ENCODE data around the gene VRTN.
"Not testable (repeated sequence)": the region's sequence is repeated elsewhere in the genome, so short reads cannot be mapped to it uniquely, and the experiment has no call there.

VRTN gene, protein sequence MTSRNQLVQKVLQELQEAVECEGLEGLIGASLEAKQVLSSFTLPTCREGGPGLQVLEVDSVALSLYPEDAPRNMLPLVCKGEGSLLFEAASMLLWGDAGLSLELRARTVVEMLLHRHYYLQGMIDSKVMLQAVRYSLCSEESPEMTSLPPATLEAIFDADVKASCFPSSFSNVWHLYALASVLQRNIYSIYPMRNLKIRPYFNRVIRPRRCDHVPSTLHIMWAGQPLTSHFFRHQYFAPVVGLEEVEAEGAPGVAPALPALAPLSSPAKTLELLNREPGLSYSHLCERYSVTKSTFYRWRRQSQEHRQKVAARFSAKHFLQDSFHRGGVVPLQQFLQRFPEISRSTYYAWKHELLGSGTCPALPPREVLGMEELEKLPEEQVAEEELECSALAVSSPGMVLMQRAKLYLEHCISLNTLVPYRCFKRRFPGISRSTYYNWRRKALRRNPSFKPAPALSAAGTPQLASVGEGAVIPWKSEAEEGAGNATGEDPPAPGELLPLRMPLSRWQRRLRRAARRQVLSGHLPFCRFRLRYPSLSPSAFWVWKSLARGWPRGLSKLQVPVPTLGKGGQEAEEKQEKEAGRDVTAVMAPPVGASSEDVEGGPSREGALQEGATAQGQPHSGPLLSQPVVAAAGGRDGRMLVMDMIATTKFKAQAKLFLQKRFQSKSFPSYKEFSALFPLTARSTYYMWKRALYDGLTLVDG

DNA sequence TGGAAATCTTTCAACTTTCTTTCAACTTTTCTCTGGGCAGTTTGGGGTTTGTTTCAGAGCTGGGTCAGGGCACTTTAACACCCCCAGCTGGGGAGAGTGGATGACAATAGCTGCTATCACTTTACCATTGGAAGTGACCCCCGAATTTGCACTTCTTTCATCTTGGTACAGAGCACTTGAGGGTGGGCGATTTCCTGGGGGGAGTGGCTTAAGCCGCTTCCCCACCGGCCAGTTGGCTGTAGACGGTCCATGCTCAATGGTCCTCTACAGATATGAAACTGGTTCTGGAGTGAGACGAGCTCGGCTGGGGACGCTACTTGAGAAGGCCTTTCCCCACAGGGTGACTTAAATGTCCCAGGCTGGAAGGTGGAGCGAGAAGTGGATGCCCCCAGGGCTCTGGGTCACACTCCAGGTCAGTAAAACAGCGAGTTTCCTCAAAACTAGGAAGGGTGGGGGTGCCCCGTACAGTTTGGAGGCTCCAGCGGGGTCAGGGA, at the start of gene VRTN:
VRTN (plus strand) TSS at position 231 of the 494 bp plus-strand sequence. CDS start 8,313 bp downstream, outside the sequence.
- DNase-seq (ENCODE audit: low read depth), result no peak

DNA sequence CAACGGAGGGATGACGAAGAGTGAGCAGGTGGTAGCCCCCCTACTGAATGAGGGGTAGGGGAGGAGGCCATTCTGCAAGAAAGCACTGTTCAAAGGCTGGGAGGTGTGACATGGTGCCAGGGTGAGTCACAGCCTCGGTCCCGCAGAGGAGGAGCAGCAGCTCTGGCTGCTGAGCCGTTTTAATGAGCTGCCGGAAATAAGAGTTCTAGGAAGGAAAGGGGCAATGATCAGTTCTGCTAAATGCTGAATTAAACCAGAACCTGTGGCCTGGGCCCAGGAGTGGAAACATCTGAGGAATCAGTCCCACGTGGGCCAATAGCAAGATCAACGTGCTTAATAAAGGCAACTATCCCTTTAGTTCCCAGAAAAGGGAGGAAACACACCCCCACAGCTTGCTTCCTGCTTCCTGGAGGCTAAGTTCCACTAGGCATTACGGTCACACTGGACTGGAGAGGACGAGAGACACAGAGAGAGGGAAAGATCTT, 49.2 kb upstream of the VRTN start:
- no peak for DNase-seq (ENCODE audit: low read depth)

DNA sequence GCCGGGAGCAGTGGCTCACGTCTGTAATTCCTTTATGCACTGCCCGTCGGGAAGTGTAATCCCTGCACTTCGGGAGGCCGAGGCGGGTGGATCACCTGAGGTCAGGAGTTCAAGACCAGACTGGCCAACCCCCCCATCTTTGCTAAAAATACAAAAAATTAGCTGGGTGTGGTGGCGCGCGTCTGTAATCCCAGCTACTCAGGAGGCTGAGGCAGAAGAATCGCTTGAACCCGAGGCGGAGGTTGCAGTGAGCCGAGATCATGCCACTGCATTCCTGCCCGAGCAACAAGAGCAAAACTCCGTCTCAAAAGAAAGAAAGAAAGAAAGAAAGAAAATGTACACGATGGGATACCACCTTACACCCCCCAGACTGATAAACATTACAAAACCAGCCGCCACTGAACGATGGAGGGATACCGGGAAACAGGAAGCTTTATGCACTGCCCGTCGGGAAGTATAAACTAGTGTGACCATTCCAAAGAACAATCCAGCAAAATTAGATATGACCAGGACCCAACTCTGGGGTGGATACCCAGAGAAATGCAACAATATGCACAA, 46.6 kb upstream of the VRTN start:
- DNase-seq (ENCODE audit: low read depth), result no peak

DNA sequence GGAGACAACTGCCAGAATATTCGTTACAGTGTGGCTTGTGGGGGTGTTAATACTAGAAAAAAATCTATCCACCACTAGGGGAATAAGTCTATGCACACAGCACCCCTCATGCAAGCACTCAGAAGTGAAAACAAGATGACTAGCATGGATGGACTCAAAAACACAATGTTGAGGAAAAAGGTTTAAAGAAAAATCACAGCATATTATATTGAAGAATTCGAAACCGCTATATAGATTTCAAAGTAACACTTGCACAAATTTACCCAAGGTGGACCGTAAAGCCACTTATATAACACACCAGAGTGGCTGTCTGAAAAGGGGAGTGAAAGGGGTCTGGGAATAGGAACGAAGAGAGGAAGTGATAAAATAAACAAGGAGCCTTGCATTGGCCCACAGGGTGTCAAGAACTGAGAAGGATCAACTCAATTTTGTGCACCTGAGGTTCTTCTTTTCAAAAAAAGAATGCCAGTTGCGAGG, 46.1 kb upstream of the VRTN start:
- DNase-seq (ENCODE audit: low read depth), result peak; percentile 60

DNA sequence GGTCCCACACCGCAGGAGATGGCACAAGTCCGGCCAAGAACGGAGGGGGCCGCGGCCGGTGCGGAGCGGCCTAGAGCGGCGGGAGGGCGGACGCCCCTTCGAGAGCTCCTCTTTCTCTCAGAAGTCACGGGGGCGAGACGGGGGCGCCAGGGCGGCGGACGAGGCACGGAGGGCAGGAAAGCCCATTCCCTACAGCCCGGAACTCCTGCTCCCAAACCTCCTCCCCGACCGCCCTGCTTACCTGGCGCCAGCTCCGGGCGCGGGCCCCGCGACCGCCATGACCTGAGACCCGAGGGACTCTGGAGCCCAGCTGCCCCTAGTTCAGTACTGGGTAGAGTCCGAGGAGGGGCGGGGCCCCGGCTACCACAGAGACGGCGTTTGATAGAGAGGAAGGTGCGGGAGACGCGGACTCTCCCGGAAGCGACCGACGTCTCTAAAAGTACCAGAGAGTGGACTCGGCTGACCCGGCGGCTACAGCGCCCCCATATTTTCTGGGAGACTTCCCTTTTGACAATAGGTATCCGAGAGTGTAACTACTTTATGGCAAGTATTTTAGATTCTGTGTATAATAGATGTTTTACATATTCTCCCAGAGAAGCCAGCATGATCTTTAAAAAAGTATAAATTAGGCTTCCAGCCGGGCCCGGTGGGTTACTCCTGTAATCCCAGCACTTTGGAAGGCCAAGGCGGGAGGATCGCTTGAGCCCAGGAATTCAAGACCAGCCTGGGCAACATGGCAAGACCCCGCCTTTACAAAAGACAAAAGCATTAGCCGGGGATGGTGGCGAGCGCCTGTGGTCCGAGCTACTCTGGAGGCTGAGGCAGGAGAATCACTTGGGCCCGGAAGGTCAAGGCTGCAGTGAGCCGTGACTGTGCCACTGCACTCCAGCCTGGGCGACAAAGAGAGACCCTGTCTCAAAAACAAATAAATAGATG, 45.4 kb upstream of the VRTN start, which contains the start of gene ABCD4:
ABCD4 (minus strand) TSS at position 301 of the 936 bp plus-strand sequence; CDS start at position 279, 22 bp downstream.
- DNase-seq (ENCODE audit: low read depth), result peak; percentile 90

DNA sequence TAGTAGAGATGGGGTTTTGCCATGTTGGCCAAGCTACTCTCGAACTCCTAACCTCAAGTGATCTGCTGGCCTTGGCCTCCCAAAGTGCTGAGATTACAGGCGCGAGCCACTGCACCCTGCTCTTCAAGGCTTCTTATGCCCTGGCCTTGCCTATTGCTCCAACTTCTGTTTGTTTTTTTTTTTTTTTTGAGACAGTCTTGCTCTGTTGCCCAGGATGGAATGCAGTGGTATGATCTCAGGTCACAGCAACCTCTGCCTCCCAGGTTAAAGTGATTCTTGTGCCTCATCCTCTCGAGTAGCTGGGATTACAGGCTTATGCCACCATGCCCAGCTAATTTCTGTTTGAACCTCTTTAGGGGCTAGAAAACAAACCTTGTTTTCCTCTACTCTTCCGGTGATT, 39.6 kb upstream of the VRTN start:
- DNase-seq (ENCODE audit: low read depth), result no peak

DNA sequence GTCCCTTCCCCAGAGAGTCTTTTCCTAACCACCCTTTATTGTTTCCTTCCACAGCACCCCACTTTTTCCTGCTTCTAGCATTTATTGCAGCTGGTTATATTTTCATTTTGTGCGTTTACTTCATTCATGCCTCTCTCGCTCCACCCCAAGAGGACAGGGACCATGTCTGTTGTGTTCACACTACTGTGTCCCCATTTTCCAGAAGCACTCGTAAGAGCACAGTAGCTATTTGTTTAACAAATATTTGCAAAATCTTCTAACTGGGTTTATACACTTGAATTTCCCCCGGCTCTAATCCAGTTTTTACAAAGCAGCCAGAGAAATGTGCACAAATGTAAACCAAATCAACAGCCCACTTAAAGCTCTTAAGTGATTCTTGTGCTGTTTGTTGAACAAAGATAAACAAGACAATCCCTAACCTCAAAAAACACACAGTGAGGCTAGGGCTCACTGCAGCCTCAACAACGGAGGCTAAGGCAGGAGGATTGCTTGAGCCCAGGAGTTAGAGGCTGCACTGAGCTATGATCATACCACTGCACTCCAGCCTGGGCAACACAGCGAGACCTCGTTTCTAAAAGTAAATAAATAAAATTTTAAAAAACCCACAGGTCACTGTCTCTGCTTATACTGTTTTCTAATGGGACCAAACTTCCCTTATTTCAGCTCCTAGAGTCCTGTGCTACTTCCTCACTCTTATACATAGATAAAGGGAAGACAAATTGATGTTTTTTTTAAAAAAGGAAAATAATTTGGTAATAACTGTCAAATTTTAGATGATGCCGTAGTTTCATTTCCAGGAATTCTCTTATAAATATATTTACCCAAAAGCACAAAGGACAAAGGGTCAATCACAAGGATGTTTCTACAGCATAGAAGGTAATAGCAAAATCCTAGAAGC, 38.9 kb upstream of the VRTN start:
- no peak for DNase-seq (ENCODE audit: low read depth)

DNA sequence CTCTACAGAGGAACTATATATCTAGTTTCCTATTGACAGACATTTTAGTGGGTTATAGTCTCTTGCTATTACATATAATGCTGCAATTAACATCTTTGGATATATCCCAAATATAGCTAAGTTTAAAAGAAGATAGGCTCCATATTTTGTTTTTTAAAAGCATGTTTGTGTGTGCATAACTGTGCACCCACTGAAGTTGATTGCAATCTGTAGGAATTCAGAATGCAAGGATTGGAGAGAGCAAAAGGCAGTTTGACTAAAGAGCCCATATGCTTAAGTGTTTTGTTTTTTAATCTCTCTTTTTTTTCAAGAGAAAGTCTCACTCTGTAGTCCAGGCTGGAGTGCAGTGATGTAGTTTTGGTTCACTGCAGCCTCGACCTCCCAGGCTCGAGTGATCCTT, 36.1 kb upstream of the VRTN start:
- no peak for DNase-seq (ENCODE audit: low read depth)

DNA sequence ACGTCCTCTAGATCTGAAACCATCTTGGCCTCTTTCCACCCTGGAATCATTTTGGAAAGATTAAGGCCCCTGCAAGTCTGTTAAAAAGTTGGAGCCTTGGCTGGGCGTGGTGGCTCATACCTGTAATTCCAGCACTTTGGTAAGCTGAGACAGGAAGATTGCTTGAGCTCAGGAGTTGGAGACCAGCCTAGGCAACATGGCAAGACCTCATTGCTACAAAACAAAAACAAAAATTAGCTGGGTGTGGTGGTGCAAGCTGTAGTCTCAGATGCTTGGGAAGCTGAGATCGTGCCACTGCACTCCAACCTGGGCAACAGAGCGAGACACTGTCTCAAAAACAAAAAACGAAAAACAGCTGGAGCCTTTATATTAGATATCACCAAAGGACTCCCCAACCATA, 34.7 kb upstream of the VRTN start:
- DNase-seq (ENCODE audit: low read depth), result no peak

DNA sequence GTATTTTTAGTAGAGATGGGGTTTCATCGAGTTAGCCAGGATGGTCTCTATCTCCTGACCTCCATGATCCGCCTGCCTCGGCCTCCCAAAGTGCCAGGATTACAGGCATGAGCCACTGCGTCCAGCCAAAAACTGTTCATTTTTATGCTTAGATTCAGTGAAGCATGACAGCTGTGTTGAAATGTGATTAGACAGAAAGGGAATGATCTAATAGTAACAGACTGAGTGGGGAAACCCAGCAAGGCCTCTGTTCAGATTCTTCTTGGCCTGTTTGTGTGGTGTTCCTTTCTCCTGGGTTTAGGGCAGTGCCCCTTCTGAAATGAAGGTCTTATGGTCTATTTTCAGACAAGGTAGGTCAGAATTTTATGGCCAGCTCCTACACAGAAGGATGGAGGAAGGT, 33.7 kb upstream of the VRTN start:
- DNase-seq (ENCODE audit: low read depth), result no peak

DNA sequence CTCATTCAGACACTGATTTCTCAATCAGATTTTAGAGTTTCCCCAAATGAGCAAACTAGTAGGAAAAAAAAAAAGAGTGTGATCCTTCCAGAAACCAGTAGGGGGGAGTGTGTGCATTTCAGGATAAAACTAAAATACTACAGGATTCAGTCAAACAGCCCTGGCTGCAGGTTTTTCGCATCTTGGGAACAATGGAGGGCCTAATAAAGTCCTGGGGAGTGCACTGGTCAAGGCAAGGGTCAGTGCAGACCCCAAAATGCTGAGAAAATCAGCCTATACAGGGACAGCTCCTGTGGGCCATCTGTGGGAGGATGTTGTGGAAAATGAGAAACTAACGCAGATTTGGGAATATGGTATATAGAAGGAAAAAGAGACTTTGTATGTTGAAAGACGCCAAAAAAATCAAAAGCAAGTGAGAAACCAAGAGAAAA, 23.3 kb upstream of the VRTN start:
- DNase-seq (ENCODE audit: low read depth), result peak; percentile 43

DNA sequence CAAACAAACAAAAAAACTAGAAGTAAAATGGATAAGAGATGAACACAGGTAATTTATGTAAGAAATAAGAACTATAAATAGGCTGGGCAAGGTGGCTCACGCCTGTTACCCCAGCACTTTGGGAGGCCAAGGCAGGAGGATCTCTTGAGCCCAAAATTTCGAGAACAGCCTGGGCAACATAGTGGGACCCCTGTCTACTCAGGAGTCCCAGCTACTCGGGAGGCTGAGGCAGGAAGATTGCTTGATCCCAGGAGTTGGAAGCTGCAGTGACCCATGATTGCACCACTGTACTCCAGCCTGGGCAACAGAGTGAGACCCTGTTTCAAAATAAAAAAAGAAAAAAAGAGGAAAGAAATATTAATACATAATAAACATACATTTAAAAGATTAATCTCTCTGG, 22.8 kb upstream of the VRTN start:
- DNase-seq (ENCODE audit: low read depth), result no peak

DNA sequence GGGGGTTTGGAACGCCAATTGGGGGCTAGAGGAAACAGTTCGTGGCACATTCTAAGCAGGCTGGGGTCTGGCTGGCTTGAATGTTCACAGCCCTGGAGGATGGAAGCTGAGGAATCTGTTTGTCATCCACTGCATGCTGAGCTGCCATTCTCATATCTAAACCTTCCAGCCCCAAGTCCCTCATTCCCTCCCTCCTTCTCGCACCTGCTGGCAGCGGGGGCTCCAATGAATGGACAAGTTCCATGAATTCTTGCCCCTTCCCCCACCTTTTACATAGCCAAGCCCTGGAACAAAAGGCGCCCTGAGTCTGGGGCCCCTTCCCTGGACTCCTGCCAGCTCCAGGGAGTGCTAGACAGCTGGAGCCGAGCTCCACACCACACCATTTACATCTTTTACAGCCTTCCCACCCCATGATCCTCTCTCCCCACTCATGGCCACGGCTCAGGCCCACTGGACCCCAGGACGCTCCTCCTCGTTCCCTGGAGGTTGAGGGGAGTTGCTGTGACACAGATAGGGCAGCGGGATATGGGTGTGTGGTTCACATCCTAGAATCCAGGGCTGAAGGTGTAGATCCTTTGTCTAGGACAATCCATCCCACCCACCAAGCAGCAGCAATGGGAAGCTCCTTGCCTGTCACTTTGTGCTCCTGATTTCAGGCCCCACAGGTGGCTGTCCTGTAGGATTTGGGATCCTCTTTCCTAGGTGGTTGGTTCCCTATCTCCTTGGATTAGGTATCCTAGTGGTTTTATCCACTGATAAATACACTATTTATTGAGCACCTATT, 21.7 kb upstream of the VRTN start:
- no peak for DNase-seq (ENCODE audit: low read depth)

DNA sequence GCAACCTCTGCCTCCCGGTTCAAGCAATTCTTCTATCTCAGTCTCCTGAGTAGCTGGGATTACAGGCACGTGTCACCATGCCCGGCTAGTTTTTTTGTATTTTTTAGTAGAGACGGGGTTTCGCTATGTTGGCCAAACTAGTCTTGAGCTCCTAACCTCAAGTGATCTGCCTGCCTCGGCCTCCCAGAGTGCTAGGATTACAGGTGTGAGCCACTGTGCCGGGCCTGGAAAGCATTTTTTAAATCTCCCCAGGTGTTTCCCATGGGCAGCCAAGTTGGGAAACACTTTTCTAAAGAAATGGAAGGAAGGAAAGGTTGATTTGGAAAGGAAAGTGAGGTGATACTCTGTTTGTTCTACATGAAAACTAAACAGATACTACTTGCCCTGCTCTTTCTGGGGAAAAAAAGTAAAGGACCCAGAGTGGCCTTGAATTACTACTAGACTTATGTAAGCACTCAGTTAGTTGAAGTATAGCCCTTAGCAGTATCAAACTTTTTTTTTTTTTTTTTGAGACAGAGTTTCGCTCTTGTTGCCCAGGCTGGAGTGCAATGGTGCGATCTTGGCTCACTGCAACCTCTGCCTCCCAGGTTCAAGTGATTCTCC, 18.2 kb upstream of the VRTN start:
- not testable (repeated sequence) for DNase-seq (ENCODE audit: low read depth)

DNA sequence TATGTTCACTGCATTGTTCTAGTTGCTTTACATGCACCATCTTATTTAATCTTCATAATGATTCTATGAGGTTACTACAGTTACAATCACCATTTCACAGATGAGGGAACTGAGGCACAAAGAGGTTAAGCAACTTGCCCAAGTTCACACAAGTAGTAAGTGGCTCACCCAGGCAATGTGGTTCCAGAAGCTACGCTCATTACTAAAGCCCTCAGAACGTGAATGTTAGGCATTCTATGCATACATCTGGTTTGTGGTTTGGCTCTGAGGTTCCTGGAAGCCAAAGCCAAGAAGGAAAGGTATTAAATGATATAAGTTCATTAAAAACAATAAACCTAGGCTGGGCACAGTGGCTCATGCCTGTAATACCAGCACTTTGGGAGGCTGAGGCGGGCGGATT, 14.4 kb upstream of the VRTN start:
- peak; percentile 95 for DNase-seq (ENCODE audit: low read depth)

DNA sequence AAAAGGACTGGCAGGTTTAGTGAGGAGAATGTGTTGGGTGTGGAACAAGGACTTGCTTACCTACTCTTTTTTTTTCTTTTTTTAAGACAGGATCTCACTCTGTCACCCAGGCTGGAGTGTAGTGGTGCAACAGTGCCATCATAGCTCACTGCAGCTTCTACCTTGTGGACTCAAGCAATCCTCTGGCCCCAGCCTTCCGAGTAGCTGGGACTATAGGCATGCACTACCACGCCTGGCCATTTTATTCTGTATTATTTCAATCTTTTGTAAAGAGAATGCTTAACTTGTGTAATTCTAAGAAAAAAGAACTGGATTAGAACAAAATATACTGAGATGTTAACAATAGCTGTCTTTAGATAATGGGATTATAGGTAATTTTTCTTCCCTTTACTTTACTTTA, 1.9 kb upstream of the VRTN start:
- DNase-seq (ENCODE audit: low read depth), result no peak

DNA sequence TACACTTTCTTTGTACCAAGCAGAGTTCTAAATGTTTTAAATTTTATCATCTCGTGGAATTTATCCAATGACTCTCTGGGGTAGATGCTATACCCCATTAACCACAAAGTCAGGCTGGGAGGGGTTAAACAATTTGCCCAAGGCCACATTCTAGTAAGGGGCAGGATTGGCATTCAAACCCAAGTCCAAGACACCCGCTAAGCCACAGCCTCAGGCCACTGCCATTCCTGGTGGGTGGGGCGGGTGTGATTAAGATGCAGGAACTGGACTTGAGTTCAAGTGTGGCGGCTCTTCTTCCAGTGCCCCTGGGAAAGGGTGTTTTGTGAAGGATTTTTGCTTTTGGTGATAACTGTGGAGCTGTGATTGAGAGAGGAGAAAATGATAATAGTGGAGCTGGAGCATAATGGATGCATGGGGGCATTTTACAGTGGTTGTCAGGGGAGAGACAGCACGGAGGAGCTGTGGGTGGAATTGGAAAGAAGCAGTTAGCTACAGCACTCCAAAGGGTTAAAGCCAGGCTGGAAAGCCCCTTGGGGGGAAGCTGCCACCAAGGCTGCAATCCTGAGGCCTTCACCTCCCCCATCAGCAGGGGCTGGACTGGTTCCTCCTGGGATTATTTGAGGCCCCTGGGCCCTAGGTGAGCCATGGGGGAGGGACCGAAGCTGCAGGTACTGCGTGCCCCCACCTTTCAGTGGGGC, 1.0 kb upstream of the VRTN start:
- DNase-seq (ENCODE audit: low read depth), result no peak

DNA sequence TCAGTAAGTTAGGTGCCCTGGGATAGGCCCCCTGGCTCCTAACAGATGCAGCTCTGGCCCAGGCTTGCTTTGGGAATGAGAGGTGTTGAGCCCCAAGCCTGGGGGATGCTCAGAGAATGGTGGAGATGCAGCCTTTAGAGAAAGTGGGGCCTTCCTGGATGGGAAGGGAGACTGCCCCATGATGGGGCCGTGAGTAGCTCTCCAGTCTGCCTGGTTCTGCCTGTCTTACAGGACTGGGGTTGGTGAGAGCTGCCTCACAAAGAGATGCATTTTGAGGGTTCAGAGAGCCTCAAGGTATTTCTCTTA, 523 bp upstream of the VRTN start:
- DNase-seq (ENCODE audit: low read depth), result no peak
